Sigmoid colon (tissue), 7 donors: ENCODE data around the gene GSTA4. TPM values are rescaled to one million over a fixed set of nuclear protein-coding genes. Genes with fewer than 3 reads are reported as not detected.
"Not testable (repeated sequence)": the region's sequence is repeated elsewhere in the genome, so short reads cannot be mapped to it uniquely, and the experiment has no call there.

ENCODE experiments used
- DNase-seq: peaks from one replicate; pipeline ENCODE4 v3.0.0-alpha.2; 2019
- H3K27ac ChIP-seq, 4 donors: fragments of 200-600 bp; sonication (generic); one replicate each; pipeline ENCODE4 v1.5.1; 2016 to 2019; ENCODE audit warnings: mild to moderate bottlenecking in 1 of 4
- H3K27me3 ChIP-seq, 3 donors: fragments of 200-600 bp; sonication (generic); one replicate each; pipeline ENCODE4 v1.5.1; 2019; ENCODE audit warnings: mild to moderate bottlenecking in 1 of 3
- H3K36me3 ChIP-seq, 4 donors: fragments of 200-600 bp; sonication (generic); one replicate each; pipeline ENCODE4 v1.5.1; 2016 to 2019
- H3K4me1 ChIP-seq, 4 donors: fragments of 200-600 bp; sonication (generic); one replicate each; pipeline ENCODE4 v1.5.1; 2017 to 2019
- H3K4me3 ChIP-seq, 4 donors: fragments of 200-600 bp; sonication (generic); one replicate each; pipeline ENCODE4 v1.5.1; 2017 to 2019; ENCODE audit warnings: mild to moderate bottlenecking in 2 of 4, moderate library complexity in 1 of 4
- H3K9me3 ChIP-seq, 4 donors: fragments of 200-600 bp in 3 of 4; sonication (generic) in 3 of 4; one replicate each; pipeline versions ENCODE4 v1.5.1 to v1.6.1; 2013 to 2019
- EP300 ChIP-seq, 4 donors: sonication (generic); formaldehyde crosslinking; IDR thresholded peaks; one replicate each; pipeline ENCODE4 v1.6.1; 2017; ENCODE audit warnings: antibody characterized with exemption in 4 of 4
- POLR2A ChIP-seq, 2 donors: fragments of 450-650 bp; IDR thresholded peaks; one replicate each; pipeline ENCODE4 v1.6.1; 2016; ENCODE audit warnings: antibody characterized with exemption in 2 of 2, mild to moderate bottlenecking in 2 of 2, moderate library complexity in 2 of 2
- POLR2AphosphoS5 ChIP-seq, 4 donors: sonication (generic); formaldehyde crosslinking; IDR thresholded peaks; one replicate each; pipeline ENCODE4 v1.6.1; 2017; ENCODE audit warnings: antibody characterized with exemption in 4 of 4
- WGBS, 2 donors: extraction: QIAGEN DNeasy Blood & Tissue Kit; methylation state at CpG; one replicate each; pipeline ENCODE4 v1.1.7; 2013; 5-methylcytosine and 5-hydroxymethylcytosine counted together
- intact Hi-C: fragments of 100-400 bp; cut with DNase I; formaldehyde crosslinking; loops from one replicate; pipeline ENCODE4 v1.15.1; 2023
- polyA plus RNA-seq, 3 donors: library from polyadenylated mRNA; stranded (reverse); fragments of 200-250 nt; gene quantifications; one replicate each; pipeline ENCODE4 v1.2.3, GENCODE V29; 2013
- total RNA-seq, 4 donors: library from RNA; depleted of rRNA; stranded (reverse); fragments of >200 nt; gene quantifications; one replicate each; pipeline ENCODE4 v1.1.0, GENCODE V29; 2016
- TF ChIP-seq, protein P1 (sequence below), 4 experiments: fragments of 450-650 bp in 3 of 4; fragments of 200-600 bp in 1 of 4; IDR thresholded peaks; one replicate each; pipeline ENCODE4 v1.5.1; 2016 to 2019; ENCODE audit warnings: antibody characterized with exemption in 4 of 4, mild to moderate bottlenecking in 3 of 4, moderate library complexity in 2 of 4
- donor health status: healthy with polysubstance abuse.
- donor health status: Bipolar disorder and iron deficiency.
- donor health status: healthy.

GSTA4 gene
- total and polyA plus RNA-seq, 7 donors: 15.6 to 37.0 (median 21.0) TPM

DNA sequence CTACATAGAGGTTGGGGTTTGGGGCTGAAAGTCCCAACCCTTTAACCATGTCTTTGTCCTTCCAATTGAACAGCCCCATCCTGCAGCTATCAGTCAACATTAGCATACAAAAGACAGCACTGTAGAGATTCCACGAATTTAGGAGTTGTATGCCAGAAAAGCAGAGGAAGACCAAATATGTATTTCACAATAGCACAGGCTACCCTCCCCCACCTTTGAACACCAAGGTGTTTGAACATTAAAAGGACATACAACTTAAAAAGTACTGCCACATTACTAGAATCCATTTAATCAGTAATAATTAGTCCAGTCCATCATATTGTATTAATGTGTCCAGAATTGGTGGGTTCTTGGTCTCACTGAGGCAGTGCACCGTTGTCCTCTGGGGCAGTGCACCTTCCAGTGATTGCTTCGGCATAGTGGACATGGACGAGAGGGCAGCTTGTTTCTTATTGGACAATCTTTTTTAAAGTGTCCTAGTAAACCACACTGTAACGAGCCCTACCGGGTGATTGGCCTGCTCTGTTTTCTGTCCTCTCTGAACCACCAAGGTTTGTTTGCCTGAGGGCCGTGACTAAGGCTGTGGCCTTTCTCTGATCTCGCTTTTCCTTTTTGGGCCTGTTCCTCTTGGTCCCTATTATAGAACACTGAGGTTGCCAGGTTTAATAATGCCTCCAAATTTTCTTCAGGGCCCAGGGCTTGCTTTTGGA, 36.4 kb downstream of the GSTA4 start:
- intact Hi-C loops: no loop called here
- TF ChIP-seq EP300 (IDR thresholded peaks at IDR 0.05): no peak
- no peak for TF ChIP-seq POLR2A (IDR thresholded peaks at IDR 0.05)
- TF ChIP-seq, protein P1, sequence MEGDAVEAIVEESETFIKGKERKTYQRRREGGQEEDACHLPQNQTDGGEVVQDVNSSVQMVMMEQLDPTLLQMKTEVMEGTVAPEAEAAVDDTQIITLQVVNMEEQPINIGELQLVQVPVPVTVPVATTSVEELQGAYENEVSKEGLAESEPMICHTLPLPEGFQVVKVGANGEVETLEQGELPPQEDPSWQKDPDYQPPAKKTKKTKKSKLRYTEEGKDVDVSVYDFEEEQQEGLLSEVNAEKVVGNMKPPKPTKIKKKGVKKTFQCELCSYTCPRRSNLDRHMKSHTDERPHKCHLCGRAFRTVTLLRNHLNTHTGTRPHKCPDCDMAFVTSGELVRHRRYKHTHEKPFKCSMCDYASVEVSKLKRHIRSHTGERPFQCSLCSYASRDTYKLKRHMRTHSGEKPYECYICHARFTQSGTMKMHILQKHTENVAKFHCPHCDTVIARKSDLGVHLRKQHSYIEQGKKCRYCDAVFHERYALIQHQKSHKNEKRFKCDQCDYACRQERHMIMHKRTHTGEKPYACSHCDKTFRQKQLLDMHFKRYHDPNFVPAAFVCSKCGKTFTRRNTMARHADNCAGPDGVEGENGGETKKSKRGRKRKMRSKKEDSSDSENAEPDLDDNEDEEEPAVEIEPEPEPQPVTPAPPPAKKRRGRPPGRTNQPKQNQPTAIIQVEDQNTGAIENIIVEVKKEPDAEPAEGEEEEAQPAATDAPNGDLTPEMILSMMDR (IDR thresholded peaks at IDR 0.05): no peak
- no peak for TF ChIP-seq POLR2AphosphoS5 (IDR thresholded peaks at IDR 0.05)
- Histone ChIP-seq H3K27ac (no peak overlapping the region), H3K9me3 (no peaks in the 10 kb centered on the region), H3K4me3 (no peak overlapping the region), H3K27me3 (no peaks in the 10 kb centered on the region), H3K36me3 (no peaks in the 10 kb centered on the region), H3K4me1 (no peaks in the 10 kb centered on the region)
- 73 to 80% methylated on average over 8 of the region's 8 CpGs for WGBS, 2 donors
- no peak for DNase-seq

DNA sequence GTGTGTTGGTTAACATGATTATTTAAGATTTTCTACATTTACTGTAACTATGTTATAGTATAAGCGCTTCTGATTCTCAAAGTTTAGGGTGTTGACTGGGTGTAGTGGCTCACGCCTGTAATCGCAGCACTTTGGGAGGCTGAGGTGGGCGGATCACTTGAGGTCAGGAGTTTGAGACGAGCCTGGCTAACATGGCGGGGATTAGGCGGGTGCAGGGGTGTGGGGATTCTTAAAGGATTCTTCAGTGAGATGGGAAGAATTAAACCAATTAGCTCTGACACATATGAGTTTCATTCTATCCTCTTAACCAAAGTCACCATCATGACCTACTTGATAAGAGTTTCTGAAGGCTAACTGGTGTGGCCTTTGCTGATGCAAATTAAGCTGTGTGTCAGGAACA, 39.2 kb downstream of the GSTA4 start:
- Histone ChIP-seq H3K27ac (no peak overlapping the region), H3K36me3 (no peaks in the 10 kb centered on the region), H3K4me1 (no peaks in the 10 kb centered on the region), H3K4me3 (no peak overlapping the region), H3K9me3 (no peaks in the 10 kb centered on the region), H3K27me3 (no peaks in the 10 kb centered on the region)
- TF ChIP-seq EP300 (IDR thresholded peaks at IDR 0.05): no peak
- WGBS, 2 donors: 82 to 96% methylated on average over 7 of the region's 7 CpGs
- intact Hi-C loops: no loop called here
- DNase-seq: no peak

DNA sequence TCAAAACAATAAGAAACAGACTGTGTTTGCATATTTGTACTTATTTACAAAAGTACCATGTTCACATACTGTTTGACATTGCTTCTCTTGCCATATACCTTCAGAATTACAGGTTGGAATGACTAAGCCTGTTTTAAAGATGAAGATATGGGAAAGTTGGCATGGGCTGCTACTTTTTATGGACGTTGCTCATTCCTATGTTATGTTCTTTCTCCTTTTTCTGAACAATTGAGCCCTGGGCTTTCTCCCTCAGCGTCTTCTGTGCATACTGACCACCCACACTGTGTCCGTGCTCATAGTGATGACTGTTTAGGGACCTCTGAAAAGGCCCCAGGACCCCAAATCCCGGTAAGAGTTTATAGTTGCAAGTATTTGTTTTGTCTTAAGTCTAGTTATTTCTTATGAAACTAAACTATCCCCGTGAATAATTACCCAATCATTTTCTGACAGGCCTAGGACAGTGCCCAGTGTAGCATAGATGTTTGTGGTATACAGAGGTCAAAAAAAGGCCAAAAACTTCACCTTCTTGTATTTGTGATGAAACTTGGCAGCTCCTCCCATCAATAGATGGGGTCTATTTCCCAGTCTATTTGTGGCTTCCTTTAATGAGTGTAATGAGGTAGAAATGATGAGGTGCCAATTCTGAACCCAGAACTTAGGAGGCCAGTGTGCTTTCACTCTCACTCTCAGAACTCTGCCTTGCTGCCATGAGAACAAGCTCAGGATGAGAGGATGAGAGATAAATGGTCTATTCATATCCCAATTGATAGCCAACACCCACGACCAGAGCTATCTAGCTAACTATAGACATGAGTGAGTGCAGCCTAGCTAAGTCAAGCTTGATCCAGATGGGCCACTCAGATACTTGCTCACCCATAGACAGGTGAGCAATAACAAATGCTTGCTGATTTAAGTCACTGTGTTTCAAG, 40.9 kb downstream of the GSTA4 start:
- WGBS, 2 donors: 73% methylated on average over 6 of the region's 6 CpGs
- intact Hi-C loops: no loop called here

DNA sequence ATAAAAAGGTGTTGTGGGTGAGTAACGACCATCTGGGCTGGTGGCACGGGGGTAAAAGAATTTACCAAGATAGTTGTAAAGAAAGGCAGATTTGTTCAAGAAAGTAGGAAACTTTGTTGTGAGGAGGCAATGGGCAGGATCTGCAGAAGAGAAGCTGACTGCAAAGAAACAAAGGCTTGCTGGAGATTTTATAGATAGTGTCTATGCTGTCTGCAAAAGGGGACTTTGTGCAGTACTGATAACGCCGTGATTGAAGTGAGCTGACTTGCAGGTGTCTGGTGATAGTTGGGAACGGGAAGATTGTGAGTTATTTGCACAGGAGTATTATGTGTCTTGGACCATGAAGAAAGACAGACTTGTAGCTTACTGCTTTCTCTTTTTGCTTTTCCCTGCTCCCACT, 48.8 kb downstream of the GSTA4 start:
- Histone ChIP-seq H3K9me3 (no peaks in the 10 kb centered on the region), H3K36me3 (no peaks in the 10 kb centered on the region), H3K4me1 (no peaks in the 10 kb centered on the region), H3K4me3 (no peak overlapping the region), H3K27ac (no peak overlapping the region), H3K27me3 (no peaks in the 10 kb centered on the region)
- no peak for TF ChIP-seq EP300 (IDR thresholded peaks at IDR 0.05)
- no peak for TF ChIP-seq POLR2A (IDR thresholded peaks at IDR 0.05)
- TF ChIP-seq, protein P1 (IDR thresholded peaks at IDR 0.05): no peak
- no peak for TF ChIP-seq POLR2AphosphoS5 (IDR thresholded peaks at IDR 0.05)
- WGBS, 2 donors: 5 to 18% methylated on average over 5 of the region's 5 CpGs
- no peak for DNase-seq
- intact Hi-C loops: no loop called here

More for the DNA sequence above, 40.9 kb downstream of the GSTA4 start:
- Histone ChIP-seq H3K4me1 (no peaks in the 10 kb centered on the region), H3K36me3 (no peaks in the 10 kb centered on the region), H3K27ac (no peak overlapping the region), H3K9me3 (no peaks in the 10 kb centered on the region), H3K4me3 (no peak overlapping the region), H3K27me3 (no peaks in the 10 kb centered on the region)
- DNase-seq: no peak
- TF ChIP-seq, protein P1 (IDR thresholded peaks at IDR 0.05): no peak
- TF ChIP-seq POLR2AphosphoS5 (IDR thresholded peaks at IDR 0.05) (no peak), POLR2A (IDR thresholded peaks at IDR 0.05) (no peak), EP300 (IDR thresholded peaks at IDR 0.05) (no peak)

DNA sequence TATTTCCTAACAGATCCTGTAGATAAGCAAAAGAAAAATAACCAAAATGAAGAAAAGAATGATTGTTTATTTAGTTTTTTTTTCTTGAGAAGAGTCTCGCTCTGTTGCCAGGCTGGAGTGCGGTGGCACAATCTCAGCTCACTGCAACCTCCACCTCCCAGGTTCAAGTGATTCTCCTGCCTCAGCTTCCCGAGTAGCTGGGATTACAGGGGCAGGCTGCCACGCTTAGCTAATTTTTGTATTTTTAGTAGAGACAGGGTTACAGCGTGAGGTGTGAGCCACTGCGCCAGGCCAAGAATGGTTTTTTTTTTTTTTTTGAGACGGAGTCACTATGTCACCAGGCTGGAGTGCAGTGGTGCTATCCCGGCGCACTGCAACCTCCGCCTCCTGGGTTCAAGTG, 52.3 kb downstream of the GSTA4 start:
- intact Hi-C loops, DNase-seq, H3K27me3 ChIP-seq, H3K27ac ChIP-seq, H3K9me3 ChIP-seq, H3K4me3 ChIP-seq, H3K4me1 ChIP-seq, H3K36me3 ChIP-seq: not testable (repeated sequence)
- WGBS, 2 donors: 92 to 96% methylated on average over 10 of the region's 10 CpGs
